ENCODE data around the gene RNF157.

DNA sequence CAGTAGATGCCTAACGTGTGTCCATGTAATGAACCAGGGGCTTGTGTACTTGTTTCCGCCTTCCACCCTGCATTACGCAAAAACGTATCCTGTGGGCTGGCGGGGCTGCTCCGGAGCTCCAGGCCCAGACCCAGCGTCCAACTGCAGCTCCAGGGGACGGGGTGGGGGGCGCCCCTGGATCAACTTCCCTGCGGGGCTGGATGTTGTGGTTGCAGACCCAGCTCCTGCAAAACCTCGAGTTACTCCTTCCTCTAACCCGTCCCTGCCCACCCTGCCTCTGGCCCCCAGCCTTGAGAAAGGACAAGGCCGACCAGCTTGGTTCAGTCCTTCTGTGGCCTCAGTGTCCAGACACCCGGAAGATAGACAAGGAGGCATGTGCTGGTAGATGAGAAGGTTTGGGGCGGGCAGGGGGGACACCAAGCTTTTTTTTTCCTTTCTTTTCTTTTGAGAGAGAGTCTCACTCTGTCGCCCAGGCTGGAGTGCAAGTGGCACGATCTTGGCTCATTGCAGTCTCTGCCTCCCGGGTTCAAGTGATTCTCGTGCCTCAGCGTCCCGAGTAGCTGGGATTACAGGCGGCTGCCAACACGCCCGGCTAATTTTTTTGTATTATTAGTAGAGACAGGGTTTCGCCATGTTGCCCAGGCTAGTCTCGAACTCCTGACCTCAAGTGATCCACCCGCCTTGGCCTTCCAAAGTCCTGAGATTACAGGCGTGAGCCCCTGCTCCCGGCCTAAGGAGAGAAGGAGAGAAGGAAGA lies 136.0 kb downstream of the RNF157 start:
- no peak for TF ChIP-seq POLR2A (IDR thresholded peaks at IDR 0.05)
- TF ChIP-seq, protein P1, sequence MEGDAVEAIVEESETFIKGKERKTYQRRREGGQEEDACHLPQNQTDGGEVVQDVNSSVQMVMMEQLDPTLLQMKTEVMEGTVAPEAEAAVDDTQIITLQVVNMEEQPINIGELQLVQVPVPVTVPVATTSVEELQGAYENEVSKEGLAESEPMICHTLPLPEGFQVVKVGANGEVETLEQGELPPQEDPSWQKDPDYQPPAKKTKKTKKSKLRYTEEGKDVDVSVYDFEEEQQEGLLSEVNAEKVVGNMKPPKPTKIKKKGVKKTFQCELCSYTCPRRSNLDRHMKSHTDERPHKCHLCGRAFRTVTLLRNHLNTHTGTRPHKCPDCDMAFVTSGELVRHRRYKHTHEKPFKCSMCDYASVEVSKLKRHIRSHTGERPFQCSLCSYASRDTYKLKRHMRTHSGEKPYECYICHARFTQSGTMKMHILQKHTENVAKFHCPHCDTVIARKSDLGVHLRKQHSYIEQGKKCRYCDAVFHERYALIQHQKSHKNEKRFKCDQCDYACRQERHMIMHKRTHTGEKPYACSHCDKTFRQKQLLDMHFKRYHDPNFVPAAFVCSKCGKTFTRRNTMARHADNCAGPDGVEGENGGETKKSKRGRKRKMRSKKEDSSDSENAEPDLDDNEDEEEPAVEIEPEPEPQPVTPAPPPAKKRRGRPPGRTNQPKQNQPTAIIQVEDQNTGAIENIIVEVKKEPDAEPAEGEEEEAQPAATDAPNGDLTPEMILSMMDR (IDR thresholded peaks at IDR 0.05): no peak

Measured in adrenal gland (tissue), 5 donors.